Right renal pelvis (tissue), 4 donors: ENCODE results near the gene C9orf43. TPM values are rescaled to one million over a fixed set of nuclear protein-coding genes. Genes with fewer than 3 reads are reported as not detected.
"Not testable (repeated sequence)": the region's sequence is repeated elsewhere in the genome, so short reads cannot be mapped to it uniquely, and the experiment has no call there.

Experiments
- DNase-seq, 4 donors: peaks; one replicate each; pipeline ENCODE4 v3.0.0-alpha.2; 2013; ENCODE audit warnings: low read depth in 4 of 4, low spot score in 3 of 4, missing footprints in 1 of 4
- polyA plus RNA-seq, 4 donors: library from polyadenylated mRNA; unstranded; fragments of 120-200 nt; gene quantifications; one replicate each; pipeline ENCODE4 v1.2.1, GENCODE V29; 2013; ENCODE audit not compliant: insufficient read length in 4 of 4

The C9orf43 gene
- polyA plus RNA-seq, 4 donors = 0.47 to 0.99 (median 0.81) TPM

DNA sequence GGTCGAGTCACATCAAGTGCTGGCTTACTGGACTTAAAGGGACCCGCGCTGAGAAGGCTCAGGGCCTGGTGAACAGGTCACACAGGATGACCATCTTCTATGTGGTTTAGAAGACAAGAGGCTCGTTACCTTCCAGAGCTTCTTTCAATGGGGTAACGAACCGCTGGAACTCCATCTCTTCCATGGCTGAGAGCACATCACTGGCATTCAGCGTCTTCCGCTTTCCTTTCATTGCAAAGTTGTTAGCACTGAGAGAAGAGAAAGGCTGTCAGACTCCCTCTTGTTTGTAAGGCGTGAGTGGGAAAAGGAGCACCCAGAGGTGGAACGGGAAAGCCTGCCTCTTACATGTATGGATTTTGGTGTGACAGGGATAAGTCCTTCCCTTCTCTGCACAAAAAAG, 1.1 kb upstream of the C9orf43 start:
- DNase-seq = no peak

DNA sequence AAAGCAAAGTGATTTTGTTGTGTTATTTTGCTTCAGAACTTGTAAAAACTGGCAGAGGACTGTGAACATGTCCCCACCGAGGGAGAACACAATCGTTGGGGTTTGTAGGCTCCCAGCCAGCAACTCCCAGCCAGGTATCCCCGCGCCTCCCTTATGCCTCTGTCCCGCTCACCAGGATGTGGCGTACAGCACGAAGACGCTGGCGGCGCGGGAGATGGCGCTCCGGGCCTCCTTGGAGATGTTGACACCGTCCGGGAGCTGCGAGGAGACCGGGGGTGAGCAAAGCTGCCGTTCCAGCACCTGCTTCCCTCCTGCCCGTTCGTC, 702 bp upstream of the C9orf43 start:
- DNase-seq = no peak

DNA sequence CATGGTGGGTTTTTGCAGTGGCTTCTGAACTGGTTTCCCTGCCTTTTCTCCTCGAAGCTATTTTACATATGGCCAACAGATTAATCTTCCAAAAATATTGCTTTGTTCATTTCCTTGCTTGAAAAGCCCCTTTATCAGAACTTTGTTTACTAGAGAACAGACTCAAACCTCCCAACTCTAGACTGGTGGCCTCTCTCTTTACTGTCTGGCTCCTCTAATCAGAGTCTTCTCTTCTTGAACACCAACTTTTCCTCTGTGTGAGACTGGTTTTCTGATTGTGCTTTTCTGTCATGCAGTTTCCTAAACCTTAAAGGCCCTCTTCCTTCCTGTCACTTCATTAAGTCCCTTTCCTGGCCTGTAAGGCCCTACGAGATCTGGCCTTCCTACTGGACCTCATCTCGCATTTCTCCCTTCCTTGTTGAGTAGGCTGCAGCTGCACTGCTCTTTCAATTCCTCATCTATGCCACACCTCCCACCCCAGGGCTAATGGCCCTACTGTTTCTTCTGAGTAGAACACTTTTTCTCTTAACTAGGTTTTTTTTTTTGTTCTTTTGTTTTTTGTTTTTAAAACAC, 5.7 kb downstream of the C9orf43 start:
- no peak for DNase-seq

DNA sequence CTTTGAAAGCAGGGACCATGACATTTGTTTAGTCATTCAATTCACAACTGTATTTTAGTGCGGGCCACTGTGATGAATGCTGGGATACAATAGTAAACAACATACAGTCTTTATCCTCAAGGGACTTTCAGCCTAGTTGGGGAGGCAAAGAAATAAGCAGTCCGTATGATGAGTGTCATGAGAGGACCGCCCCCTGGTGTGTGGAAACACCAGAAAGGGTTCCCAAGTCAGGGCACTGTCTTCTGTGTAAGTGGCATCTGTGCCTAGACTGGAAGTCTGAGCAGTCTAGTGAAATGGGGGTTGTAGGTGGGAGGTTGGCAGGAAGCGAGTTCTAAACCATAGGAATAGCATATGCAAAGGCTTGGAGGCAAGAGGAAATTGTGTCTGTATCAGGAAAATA, 6.8 kb downstream of the C9orf43 start:
- DNase-seq = no peak

DNA sequence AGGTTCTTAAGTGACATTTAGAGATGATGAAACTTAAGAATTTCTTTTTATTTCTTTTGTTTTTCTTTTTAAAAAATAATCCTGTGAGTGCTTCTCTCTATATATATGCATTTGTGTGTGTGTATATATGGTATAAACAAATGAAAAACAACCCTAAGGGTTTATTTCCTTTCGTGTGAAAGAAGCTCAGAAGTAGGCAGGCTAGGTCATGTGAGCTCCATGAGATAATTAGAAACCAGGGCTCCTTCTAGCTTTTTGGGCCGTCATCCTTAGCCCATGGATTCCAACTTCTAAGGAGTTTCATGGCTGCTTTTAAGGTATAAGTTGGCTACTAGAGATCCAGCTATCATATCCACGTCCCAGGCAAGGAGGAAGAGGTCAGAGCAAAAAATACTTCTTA, 11.2 kb downstream of the C9orf43 start:
- no peak for DNase-seq

DNA sequence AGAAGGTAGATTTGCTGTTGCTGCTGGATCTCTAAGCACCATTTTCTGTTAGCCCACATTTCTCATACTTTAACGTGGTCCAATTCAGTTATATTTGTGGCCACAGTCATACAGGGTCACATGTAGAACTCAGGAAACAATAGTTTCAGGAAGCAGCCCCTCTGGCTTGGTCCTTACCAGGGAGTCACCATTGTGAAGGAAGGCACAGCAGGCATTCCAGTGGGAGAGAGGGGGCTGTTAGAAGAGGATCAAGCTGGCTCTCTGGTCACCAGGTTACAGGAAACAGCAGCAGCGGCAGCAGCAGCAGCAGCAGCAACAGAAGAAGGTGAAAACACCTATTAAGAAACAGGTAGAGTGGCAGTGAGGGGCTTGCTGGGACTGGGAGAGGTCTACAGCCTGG, 14.5 kb downstream of the C9orf43 start:
- DNase-seq = no peak

DNA sequence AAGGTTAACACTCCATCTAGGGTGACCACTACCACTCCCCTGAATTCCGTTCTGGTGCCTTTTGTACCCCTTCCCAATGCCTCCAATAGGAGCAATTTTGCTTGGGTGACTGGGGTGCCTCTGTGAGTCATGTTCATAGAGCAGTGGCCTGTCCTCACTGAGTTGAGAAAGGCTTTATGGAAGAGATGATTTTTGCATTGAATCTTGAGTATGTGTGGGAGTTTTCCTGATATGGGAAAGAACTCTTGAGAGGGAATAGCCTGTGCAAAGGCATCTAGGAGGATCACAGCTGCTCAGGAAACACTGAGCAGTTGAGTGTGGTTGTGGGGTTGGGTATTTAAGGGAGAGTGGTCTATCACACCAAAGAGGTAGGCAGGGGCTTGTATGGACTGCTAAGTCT, 16.2 kb downstream of the C9orf43 start:
- DNase-seq = no peak

DNA sequence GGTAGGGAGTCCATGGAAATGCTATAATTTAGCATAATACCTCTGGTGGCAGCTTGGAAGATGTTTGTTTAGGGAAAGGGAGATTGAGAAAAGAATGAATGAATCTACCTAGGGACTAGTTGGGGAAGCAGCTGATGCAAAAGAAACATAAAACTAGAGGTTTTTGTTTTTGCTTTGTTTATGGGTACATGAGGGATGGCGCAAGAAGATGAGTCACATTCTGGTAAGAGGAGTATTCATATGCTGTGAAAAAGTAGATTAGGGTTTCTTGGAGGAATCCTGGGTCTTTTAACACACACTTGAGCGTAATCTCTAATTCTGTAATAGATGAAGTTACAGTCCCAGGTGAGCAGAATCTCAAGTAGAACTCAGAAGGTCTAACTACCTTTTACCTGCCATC, 17.1 kb downstream of the C9orf43 start:
- DNase-seq = no peak

DNA sequence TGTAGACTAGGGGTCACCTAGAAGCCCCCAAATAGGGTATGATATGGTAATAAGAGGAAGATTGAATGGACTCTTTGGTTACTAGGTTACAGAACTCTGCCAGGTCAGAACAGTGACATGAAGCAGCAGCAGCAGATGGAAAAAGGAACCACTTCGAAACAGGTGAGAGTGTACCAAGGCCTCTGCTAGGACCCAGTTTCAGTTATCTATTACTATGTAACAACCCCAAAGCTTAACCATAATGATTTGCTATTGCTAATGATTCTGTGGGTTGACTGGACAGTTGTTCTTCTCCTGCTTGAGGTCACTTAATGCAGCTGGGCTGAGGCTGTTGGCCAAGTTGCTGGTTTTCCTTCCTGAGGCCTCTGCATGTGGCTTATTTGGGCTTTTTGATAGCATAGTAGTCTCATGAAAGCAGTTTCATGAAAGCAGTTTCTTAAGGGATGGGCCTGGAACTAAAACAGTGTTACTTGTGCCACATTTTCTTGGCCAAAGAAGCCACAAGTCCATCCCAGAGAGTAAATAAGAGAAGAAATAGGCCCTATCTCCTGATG, 17.6 kb downstream of the C9orf43 start:
- no peak for DNase-seq

DNA sequence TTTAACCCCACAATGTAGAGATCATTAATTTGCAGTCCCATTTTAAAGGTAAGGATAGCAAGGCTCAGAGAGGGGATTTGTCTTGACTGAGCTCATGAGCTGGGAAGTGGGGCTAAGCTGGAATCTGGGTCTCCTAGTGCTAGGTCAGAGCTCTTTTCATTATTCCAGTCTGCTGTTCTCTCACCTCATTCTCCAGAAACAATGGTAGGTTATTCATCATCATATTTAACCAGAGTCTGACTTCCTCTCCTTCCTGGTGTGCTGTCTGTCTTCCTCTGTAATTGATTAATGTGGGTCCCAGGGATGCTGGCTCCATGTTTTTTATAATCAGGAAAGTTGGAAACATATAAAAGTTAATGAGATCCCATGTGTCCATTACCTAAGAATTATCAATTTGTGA, 20.6 kb downstream of the C9orf43 start:
- DNase-seq = no peak

DNA sequence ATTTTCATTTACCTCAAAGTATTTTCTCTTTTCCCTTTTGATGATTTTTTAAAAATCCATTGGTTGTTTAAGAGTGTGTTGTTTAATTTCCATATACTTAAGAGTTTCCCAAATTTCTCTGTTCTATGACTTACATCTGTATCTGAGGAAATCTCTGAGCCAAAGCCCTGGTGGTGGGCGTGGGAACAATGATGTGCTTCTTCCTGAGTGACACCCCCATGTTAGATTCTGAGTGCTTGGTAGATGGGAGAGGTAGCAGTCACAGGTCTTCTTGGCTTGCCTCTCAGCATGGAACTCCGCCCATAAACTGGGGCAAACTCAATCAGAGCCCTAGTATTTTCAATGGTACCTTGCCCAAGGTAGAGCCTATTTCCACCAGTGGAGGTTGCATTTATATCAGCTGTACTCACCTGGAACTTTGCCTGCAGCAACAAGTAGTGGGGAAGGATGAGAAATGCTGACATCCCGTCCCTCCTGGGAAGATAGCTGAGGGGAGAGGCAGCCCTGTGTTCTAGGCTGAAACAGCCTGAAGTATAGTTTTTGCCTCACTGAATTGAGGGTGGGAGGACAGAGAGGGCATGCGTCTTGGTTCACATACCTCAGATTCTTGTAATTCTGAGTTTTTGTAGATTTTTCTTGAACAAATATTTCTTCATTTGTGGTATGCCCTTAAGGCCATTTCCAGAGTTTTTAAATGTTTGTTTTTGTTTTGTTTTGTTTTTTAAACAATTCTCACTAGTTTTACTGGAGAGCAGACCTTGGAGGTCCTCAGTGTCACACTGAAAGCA, 26.4 kb downstream of the C9orf43 start:
- DNase-seq = no peak

DNA sequence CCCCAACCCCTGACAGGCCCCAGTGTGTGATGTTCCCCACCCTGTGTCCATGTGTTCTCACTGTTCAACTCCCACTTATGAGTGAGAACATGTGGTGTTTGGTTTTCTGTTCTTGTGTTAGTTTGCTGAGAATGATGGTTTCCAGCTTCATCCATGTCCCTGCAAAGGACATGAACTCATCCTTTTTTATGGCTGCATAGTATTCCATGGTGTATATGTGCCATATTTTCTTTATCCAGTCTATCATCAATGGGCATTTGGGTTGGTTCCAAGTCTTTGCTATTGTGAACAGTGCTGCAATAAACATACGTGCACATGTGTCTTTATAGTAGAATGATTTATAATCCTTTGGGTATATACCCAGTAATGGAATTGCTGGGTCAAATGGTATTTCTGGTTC, 27.2 kb downstream of the C9orf43 start:
- DNase-seq = not testable (repeated sequence)

DNA sequence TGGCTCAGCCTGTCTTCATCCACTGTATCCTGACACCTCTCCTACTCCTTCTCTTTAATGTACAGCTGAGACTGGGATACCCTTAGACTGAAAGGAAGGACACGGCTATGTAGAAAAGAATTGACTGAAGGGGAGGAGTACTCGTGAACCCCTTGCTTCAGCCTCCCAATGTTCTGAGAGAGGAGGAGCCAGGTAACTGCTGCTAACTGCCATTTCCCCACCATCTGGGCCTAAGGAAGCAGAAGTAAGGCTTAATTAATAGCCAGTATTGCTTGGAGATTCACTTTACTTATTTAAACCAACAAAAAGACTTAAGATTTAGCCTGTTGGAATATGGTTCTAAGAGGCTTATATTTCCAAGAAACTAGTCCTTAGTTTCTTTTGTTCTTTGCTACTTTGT, 34.2 kb downstream of the C9orf43 start:
- no peak for DNase-seq

DNA sequence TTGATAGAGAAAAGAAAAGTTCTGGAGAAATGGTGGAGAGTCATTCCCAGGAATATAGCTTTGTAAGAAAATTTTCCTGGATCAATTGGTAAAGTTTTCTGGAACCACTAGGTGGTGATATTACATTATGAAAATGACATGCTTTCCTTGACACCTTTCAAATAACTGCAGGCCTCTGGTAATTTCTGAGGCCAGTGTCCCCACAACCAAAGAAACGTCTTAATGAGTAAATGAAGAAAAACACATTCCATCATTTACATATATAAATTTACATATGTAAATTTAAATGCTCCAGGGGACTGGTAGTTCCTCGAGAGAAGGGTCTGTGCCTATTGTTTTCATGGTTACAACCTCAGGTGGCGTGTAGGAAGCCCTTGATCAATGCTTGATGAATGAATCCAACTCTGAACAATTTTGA, 35.8 kb downstream of the C9orf43 start:
- peak in 1 of 4 donors; percentile 40 for DNase-seq

DNA sequence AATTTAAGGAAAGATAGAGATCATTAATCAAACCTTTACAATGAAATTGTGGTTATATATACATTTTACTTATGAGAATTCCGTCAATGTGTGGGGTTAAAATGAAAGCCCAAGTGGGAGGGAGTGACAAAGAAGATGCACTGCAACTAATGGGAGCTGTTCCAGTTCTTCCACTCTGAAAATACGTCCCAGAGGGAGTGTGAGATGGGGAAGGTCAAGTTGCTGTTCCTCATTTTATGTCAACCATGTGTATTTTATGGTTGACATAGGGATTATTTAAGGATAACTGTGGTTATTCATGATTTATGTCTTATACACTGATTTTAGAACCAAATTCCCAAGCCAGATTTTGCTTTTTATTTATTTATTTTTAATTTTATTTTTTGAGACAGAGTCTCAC, 38.8 kb downstream of the C9orf43 start:
- DNase-seq = no peak

DNA sequence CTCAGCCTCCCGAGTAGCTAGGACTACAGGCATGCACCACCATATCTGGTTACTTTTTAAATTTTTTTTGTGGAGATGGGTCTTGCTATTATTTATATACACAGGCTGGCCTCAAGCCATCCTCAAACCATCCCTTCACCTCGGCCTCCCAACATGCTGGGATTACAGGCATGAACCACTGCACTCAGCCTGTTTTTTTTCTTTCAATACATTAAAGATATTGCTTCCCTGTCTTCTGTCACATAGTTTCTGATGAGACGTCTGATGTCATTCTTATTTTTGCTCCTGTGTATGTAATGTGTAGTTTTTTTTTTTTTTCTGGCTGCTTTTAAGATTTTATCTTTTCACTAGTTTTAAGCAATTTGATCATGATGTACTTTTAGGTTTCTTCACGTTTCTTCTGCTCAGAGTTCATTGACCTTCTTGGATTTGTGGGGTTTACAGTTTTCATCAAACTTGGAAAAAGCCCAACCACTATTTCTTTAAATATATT, 41.6 kb downstream of the C9orf43 start:
- no peak for DNase-seq

DNA sequence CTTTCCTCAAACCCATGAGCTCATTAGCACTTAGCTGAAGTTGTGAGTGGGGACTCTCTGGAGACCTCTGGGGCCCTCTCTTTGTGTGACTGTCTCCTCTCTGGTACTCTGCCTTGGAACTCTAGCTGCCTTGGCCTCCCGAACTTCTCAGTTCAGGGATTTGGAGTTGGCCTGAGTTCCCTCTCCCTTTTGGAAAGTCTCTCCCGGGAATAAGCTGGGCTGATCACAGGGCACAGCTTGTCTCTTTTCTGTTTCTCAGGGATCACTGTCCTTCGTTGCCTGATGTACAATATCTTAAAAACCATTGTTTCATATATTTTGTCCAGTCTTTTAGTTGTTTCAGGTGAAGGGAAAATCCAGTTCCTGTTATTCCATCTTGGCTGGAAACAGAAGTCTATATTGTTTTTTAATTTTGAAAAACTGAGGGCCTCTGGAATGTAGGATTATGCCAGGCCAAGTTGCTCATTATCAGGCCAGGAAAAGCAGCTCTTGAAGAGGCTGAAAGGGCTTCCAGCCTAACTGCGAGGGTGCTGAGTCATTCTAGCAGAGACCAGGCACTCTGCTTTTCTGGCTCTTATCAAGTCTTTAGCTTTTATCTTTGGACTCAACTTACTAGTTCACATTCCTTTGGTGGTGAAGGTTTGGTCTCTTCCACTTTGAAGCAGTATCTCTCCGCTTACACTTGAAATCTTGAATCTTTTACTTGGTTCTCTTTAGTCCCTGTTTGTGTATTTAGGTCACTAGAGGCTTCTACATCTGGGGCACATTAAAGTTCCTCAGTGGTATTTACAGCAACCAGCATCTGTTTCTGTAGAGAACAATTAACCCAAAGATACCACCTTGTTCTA, 44.6 kb downstream of the C9orf43 start:
- DNase-seq = no peak

DNA sequence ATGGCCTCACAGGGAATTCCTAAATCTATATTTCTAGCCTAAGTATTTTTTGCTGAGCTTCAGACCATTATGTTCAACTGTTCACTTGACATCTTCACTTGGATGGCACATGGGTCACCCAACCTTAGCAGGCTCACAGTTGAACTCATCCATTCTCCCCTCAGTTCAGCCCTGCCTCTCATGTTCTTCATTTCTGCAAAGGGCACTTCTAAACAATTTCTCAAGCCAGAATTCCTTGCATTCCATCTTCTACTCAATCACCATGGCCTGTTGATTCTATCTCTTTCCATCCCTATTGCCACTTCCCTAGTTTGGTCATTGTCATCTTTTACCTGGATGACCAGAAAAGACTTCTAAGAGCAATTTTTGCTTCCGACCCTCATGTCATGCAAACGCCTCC, 45.7 kb downstream of the C9orf43 start:
- no peak for DNase-seq

DNA sequence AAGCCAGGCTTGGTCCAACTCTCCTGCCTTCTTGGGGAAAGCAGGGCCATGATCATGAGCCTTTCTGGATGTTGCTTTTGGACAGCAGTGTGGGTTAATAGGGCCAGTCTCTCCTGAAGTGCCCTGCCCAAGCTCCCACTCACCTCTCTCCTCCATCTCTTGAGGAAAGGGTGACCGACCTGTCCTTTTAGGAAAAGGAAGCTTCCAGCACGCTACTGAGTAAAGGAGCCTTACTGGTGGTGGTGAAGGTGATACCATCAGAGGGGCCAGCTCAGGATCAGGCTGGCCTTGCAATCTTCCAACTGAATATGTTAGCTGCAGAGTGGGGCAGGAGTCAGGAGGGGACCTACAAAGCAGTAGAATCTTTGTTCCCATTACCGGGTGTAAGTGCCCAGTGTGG, 50.7 kb downstream of the C9orf43 start:
- DNase-seq = no peak

DNA sequence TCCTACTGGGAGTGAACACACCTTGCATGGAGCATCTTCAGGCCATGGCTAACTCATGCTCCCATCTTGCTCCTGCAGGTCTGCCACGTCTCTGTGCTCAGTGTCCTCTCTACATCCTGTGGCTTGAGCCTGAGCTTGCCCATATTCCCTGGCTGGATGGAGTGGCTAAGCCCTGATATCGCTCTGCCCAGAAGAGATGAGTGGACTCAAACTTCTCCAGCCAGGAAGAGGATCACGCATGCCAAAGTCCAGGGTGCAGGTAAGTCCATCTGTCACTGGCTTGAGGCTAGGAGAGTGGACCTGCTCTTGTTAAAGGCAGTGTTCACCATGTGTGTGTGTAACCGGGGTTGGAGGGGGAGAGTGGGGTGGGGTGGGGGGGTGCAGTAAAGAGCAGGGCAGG, 51.4 kb downstream of the C9orf43 start:
- DNase-seq = no peak

DNA sequence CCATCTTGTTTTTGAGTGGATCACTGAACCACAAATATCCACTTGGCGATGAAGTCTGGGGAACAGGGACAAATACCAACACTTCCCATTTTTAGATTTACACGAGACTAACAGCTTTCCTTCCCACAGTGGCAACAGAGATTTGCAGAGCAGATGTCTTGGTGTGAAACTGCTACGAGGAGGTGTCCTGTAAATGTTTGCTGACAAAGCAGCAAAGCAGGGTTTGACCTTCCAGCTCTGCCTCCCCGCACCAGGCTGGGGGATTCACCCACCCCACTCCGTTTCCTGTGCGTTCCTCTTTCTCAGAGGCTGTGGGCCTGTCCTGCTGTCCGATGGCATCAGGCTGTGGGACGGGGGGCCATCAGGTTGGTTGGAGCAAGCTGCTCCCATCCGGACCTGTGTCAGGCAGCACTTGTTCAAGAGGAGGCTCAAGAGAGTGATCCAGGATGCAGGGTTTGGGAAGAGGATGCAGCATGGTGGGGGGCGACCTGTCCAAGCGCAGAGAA, 52.3 kb downstream of the C9orf43 start:
- no peak for DNase-seq
